ENCODE measurements around the gene ALB.

The ALB gene

DNA sequence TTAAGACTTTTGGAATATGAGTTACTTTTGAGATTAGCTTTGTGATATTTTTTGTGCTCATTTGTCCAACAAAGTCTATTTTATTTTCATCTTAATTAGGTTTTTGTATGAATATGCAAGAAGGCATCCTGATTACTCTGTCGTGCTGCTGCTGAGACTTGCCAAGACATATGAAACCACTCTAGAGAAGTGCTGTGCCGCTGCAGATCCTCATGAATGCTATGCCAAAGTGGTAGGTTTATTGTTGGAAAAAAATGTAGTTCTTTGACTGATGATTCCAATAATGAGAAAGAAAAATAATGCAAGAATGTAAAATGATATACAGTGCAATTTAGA lies 10.8 kb downstream of the ALB start:
- TF ChIP-seq, protein P1, sequence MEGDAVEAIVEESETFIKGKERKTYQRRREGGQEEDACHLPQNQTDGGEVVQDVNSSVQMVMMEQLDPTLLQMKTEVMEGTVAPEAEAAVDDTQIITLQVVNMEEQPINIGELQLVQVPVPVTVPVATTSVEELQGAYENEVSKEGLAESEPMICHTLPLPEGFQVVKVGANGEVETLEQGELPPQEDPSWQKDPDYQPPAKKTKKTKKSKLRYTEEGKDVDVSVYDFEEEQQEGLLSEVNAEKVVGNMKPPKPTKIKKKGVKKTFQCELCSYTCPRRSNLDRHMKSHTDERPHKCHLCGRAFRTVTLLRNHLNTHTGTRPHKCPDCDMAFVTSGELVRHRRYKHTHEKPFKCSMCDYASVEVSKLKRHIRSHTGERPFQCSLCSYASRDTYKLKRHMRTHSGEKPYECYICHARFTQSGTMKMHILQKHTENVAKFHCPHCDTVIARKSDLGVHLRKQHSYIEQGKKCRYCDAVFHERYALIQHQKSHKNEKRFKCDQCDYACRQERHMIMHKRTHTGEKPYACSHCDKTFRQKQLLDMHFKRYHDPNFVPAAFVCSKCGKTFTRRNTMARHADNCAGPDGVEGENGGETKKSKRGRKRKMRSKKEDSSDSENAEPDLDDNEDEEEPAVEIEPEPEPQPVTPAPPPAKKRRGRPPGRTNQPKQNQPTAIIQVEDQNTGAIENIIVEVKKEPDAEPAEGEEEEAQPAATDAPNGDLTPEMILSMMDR (conservative IDR thresholded peaks at IDR 0.05; ENCODE audit: low read depth, low read length): no peak
- no peak for DNase-seq (ENCODE audit: low read depth)
- H3K4me3 ChIP-seq (ENCODE audit: low read length): no peak overlapping the region

DNA sequence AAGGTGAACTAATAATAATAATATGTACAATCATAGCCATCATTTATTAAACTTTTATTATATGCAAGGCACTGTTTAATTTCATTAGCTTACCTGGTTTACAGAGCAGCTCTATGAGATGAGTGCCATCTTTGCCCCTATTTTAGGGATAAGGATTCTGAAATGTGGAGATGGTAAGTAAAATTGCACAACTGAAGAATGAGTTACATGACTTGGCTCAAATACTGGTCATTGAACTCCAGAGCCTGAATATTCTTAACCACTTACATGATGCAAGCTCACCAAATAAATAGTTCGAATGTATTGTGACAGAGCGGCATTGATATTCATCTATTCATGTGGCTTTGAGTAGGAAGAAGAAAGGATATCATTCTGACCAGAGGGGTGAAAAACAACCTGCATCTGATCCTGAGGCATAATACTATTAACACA lies 11.7 kb downstream of the ALB start:
- no peak for DNase-seq (ENCODE audit: low read depth)
- H3K4me3 ChIP-seq (ENCODE audit: low read length): no peak overlapping the region
- TF ChIP-seq, protein P1 (conservative IDR thresholded peaks at IDR 0.05; ENCODE audit: low read depth, low read length): no peak

DNA sequence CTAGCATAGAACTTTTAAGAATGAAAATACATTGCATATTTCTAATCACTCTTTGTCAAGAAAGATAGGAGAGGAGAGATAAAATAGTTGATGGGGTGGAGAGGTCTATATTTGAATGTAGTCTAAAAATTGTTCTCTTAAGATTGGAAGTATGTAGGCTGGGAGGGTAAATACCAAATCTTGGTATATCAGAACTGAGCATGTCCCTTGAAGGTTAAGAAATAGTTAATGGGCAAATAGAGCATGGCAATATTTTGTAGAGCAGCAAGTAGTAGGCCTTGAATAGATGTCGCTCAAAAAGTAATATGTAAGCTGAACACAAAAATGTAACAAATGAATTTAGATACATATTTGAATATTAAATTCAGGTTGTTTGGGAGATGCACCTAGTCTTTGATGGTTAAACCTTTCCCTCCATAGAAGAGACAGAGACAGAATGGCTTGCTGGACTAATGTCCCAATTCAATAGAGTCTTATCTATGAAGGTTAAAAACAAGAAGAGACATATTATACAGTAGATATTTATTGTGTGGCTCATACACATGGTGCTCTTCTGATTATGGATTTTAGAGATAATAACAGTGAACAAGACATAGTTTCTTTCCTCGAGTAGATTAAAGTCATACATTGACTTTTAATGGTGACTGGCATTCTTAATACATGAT lies 12.5 kb downstream of the ALB start:
- no peak overlapping the region for H3K4me3 ChIP-seq (ENCODE audit: low read length)
- TF ChIP-seq, protein P1 (conservative IDR thresholded peaks at IDR 0.05; ENCODE audit: low read depth, low read length): no peak
- DNase-seq (ENCODE audit: low read depth): no peak

DNA sequence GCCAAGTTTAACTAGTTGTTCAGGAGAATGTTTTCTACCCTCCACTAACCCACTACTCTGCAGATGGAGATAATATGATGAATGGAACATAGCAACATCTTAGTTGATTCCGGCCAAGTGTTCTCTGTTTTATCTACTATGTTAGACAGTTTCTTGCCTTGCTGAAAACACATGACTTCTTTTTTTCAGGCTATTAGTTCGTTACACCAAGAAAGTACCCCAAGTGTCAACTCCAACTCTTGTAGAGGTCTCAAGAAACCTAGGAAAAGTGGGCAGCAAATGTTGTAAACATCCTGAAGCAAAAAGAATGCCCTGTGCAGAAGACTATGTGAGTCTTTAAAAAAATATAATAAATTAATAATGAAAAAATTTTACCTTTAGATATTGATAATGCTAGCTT lies 13.3 kb downstream of the ALB start:
- TF ChIP-seq, protein P1 (conservative IDR thresholded peaks at IDR 0.05; ENCODE audit: low read depth, low read length): no peak
- no peak overlapping the region for H3K4me3 ChIP-seq (ENCODE audit: low read length)
- no peak for DNase-seq (ENCODE audit: low read depth)

DNA sequence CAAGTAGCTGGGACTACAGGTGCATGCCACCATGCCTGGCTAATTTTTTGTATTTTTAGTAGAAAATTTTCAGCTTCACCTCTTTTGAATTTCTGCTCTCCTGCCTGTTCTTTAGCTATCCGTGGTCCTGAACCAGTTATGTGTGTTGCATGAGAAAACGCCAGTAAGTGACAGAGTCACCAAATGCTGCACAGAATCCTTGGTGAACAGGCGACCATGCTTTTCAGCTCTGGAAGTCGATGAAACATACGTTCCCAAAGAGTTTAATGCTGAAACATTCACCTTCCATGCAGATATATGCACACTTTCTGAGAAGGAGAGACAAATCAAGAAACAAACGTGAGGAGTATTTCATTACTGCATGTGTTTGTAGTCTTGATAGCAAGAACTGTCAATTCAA lies 13.9 kb downstream of the ALB start:
- no peak for DNase-seq (ENCODE audit: low read depth)
- TF ChIP-seq, protein P1 (conservative IDR thresholded peaks at IDR 0.05; ENCODE audit: low read depth, low read length): no peak
- no peak overlapping the region for H3K4me3 ChIP-seq (ENCODE audit: low read length)

DNA sequence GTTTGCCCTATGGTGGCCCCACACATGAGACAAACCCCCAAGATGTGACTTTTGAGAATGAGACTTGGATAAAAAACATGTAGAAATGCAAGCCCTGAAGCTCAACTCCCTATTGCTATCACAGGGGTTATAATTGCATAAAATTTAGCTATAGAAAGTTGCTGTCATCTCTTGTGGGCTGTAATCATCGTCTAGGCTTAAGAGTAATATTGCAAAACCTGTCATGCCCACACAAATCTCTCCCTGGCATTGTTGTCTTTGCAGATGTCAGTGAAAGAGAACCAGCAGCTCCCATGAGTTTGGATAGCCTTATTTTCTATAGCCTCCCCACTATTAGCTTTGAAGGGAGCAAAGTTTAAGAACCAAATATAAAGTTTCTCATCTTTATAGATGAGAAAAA lies 14.6 kb downstream of the ALB start:
- no peak overlapping the region for H3K4me3 ChIP-seq (ENCODE audit: low read length)
- DNase-seq (ENCODE audit: low read depth): no peak
- TF ChIP-seq, protein P1 (conservative IDR thresholded peaks at IDR 0.05; ENCODE audit: low read depth, low read length): no peak
